HG03439 (cell line): ENCODE data around the gene RPLP2.

ENCODE experiments used
- ATAC-seq: cut with Tn5 transposase; IDR thresholded peaks from one replicate; pipeline ENCODE4 v1.9.1; 2021; ENCODE audit warnings: mild to moderate bottlenecking, moderate library complexity; ENCODE audit not compliant: unreplicated experiment

RPLP2 gene

DNA sequence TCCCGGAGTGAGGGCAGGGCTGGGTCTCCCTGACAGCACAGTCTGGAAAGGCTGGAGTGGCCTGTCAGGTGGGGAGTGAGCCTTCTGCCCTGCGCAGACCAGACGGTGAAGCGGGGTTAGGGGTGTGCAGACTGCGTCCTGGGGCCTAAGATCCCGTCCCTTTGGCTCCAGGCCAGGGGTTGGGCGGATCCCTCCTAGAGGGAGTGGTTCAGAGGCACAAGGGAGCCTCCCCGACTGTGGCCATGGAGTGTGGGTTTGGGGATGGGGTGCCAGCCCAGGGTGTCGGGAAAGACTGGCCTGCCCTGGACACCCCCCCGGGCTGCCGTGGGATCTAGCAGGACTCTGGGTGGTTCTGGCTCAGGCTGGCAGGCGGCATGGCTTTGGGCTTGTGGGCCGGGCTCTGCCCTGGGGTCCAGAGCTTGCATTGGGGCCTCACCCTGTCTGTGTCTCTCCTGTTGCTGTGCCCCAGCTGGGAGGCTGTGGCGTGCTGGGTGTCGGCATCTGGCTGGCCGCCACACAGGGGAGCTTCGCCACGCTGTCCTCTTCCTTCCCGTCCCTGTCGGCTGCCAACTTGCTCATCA is 52.4 kb downstream of the RPLP2 start:
- no peak for ATAC-seq
